ENCODE data around the gene GABRR3.

Gene GABRR3

DNA sequence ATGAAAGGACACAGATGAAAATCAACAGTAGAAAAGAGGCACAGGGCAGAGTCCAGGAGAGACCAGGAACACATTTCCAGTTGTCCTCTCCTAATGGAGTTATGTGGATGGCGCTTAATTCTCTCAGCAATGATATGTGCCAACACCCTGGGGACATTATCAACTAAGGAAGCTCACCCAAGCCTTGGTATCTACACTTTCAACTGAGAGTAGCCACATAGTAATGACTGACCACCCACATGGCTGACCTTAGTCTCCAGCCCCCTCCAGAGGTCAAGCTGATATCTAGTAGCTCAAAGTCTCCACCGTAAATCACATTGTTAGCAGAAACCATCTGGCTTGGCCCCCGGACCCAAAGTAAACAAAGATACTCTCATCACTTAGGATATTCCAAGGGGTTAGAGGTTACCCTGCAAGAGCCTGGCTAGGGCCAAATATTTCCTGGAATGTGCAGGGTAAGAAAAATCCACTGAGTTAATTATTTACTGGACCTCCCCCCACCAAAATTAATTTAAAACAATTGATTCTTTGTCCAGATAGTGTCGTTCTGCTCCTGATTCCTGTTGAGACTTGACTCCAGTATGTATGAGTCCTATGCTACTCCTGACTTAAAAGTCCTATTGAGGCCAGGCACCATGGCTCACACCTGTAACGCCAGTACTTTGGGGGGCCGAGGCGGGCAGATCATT, 24.8 kb downstream of the GABRR3 start:
- TF ChIP-seq, protein P1, sequence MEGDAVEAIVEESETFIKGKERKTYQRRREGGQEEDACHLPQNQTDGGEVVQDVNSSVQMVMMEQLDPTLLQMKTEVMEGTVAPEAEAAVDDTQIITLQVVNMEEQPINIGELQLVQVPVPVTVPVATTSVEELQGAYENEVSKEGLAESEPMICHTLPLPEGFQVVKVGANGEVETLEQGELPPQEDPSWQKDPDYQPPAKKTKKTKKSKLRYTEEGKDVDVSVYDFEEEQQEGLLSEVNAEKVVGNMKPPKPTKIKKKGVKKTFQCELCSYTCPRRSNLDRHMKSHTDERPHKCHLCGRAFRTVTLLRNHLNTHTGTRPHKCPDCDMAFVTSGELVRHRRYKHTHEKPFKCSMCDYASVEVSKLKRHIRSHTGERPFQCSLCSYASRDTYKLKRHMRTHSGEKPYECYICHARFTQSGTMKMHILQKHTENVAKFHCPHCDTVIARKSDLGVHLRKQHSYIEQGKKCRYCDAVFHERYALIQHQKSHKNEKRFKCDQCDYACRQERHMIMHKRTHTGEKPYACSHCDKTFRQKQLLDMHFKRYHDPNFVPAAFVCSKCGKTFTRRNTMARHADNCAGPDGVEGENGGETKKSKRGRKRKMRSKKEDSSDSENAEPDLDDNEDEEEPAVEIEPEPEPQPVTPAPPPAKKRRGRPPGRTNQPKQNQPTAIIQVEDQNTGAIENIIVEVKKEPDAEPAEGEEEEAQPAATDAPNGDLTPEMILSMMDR (IDR thresholded peaks at IDR 0.05), result no peak
- TF ChIP-seq ZFX (IDR thresholded peaks at IDR 0.05; ENCODE audit: borderline replicate concordance), result no peak
- no peak overlapping the region for H3K27ac ChIP-seq

DNA sequence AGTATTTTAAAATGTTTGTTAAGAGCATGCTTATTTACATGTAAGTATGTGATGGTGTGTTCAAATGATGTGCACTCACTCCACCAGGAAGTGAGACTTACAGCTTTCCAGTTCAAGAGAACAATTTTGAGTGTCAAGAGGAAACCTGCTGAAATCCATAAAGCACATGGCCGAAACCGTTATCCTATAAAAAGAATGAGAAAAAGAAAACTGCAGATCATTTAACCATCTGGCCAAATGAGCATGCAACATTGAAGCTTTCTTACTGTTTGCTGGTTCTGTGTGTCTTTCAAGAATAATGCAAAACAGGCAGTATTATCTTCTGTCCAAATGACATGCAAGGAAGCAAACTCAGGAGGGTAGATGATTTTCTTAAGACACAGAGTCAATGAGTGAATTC, 26.3 kb downstream of the GABRR3 start:
- no peak for TF ChIP-seq ZFX (IDR thresholded peaks at IDR 0.05; ENCODE audit: borderline replicate concordance)
- TF ChIP-seq, protein P1 (IDR thresholded peaks at IDR 0.05), result no peak
- H3K27ac ChIP-seq, result no peak overlapping the region

DNA sequence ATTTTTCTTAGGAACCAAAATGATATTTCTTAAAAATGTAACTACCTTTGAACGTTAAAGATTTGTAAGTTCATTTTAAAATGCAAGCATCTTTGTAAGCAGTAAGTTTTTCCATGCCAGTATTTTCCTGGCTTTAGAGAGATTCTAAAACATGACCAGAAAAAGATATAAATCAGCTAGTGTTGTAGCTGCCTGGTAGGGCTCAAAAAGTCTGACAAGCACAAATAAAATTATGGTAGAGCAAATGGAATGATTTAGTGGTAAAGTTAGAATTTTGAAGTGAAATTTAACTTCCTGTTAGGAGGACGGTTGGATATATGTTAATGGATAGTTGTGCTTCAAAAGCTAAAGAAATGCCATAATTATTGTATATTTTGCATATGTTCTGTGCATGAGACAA, 29.7 kb downstream of the GABRR3 start:
- H3K27ac ChIP-seq, result no peak overlapping the region
- TF ChIP-seq, protein P1 (IDR thresholded peaks at IDR 0.05), result no peak
- TF ChIP-seq ZFX (IDR thresholded peaks at IDR 0.05; ENCODE audit: borderline replicate concordance), result no peak

DNA sequence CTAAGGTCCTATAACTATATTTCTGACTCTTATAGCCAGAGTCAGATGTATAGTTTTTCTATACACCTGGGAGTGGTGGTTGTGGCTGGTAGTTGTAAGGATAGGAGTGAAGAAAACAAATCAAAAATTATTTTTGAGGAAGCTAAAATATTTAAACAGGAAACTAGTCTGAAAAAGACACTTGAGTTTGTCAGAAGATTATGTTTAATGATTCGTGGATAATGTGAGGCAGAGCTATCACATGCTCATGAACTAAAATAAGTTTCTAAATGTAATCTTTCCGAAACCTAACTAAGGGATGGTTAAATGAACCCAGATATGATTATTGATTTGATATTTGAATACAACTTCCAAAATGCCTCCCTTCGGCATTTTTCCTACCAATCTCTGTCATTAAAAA, 30.4 kb downstream of the GABRR3 start:
- no peak overlapping the region for H3K27ac ChIP-seq
- TF ChIP-seq, protein P1 (IDR thresholded peaks at IDR 0.05), result no peak
- no peak for TF ChIP-seq ZFX (IDR thresholded peaks at IDR 0.05; ENCODE audit: borderline replicate concordance)

DNA sequence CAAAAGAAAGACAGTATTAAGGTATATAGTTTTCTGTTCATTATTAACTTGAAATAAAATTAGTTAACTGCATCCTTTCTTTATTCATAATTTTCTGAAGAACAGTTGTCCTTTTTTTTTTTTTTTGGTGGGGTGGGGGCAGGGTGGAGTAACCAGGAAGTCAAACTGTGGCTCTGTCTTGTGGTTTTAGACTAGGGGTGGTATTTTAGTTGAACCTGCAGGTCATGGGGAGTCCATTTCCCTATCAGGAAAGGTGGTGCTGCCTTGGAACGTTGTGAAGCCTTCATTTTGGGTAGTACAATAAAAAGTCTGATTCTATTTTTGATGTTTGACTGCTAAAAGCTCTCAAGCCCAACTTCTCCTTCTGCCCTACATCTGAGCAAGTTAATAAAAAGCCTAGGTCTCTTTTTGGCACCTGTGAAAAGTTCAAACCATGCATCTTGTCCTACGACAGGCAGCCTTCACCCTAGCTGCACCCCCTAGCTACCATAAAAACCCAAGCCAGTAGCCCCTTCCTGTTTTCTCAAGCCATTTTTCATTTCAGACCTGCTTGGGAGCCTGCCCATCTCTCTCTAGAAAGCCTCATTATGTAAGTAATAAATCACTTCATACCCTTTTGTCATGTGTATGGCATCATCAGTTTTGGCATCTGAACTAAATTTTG, 31.7 kb downstream of the GABRR3 start:
- TF ChIP-seq, protein P1 (IDR thresholded peaks at IDR 0.05), result no peak
- no peak for TF ChIP-seq ZFX (IDR thresholded peaks at IDR 0.05; ENCODE audit: borderline replicate concordance)
- no peak overlapping the region for H3K27ac ChIP-seq

DNA sequence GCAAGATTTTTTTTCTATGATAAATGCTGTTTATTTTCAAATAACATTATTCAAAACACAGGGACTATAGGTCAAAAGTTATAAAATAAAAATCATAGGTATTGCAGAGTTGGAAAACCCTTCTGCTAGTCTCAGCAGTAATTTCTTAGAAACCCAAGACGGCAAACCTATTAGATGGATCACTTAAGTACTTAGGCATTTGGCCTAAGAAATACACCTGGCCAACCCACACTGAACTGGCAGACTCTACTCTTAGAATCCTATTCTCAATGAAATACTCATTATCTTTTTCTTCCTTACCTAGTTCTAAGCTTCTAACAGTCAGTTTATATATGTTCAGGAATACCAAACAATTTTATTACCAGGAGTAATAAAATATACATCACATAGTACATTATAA, 32.4 kb downstream of the GABRR3 start:
- no peak for TF ChIP-seq ZFX (IDR thresholded peaks at IDR 0.05; ENCODE audit: borderline replicate concordance)
- TF ChIP-seq, protein P1 (IDR thresholded peaks at IDR 0.05), result no peak

DNA sequence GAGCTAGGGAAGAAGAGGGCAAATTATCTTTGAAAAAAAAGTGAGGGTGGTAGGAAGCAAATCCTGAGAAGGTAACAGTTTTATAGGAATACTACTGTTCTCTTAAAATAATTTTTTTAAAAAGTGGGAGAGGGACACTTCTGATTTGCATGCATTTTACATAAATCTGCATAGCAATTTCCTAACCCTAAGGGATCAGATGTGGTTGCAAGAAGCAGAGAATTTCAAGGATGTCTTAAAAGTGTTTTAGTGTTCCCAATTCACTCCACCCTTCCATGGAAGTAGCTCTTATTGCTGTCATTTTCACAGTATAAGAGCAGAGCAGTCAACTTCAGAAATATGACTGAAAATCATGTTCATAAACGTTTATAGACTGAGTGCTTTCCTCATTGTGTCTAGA, 35.1 kb downstream of the GABRR3 start:
- TF ChIP-seq, protein P1 (IDR thresholded peaks at IDR 0.05), result no peak
- no peak for TF ChIP-seq ZFX (IDR thresholded peaks at IDR 0.05; ENCODE audit: borderline replicate concordance)

More for the DNA sequence above, 32.4 kb downstream of the GABRR3 start:
- no peak overlapping the region for H3K27ac ChIP-seq

More for the DNA sequence above, 35.1 kb downstream of the GABRR3 start:
- H3K27ac ChIP-seq, result no peak overlapping the region
